ENCODE measurements around the gene NCAPD2. TPM values are rescaled to one million over a fixed set of nuclear protein-coding genes. Genes with fewer than 3 reads are reported as not detected.

The NCAPD2 gene
- 100 to 1,000 TPM; 167 to 171 TPM for total RNA-seq

- Mint-ChIP-seq H3K27ac (peak within 1 kb of the TSS; percentile 98), H3K4me1 (peaks cover 32% of the 10 kb centered on the region), H3K36me3 (peaks cover 33% of the 10 kb centered on the region), H3K4me3 (peak within 1 kb of the TSS; percentile 89), H3K27me3 (no peaks in the 10 kb centered on the region), H3K9me3 (no peaks in the 10 kb centered on the region)
- DNase-seq = peak; percentile 96
Observed at GRCh38 chr12:6493497-6494257, at the start of gene NCAPD2. Gene NCAPD2 (plus strand): TSS chr12:6494102. CDS start chr12:6495099, 997 bp downstream.

- no peaks in the 10 kb centered on the region for H3K27me3 Mint-ChIP-seq
- peak within 1 kb of the TSS; percentile 99 for H3K27ac Mint-ChIP-seq
- DNase-seq = no peak
- H3K9me3 Mint-ChIP-seq = peaks cover 2% of the 10 kb centered on the region
- H3K4me3 Mint-ChIP-seq = peak within 1 kb of the TSS; percentile 94
- peaks cover 57% of the 10 kb centered on the region for H3K4me1 Mint-ChIP-seq
- peaks cover 75% of the 10 kb centered on the region for H3K36me3 Mint-ChIP-seq
Observed at GRCh38 chr12:6444704-6445688, 48.9 kb upstream of the NCAPD2 start, which contains the start of gene CD27. Gene CD27 (plus strand): TSS chr12:6444955. CDS start chr12:6445096, 141 bp downstream.

GRCh38 chr12:6450091-6450868, 43.6 kb upstream of the NCAPD2 start:
- peaks cover 2% of the 10 kb centered on the region for H3K9me3 Mint-ChIP-seq
- peaks cover 93% of the 10 kb centered on the region for H3K36me3 Mint-ChIP-seq
- peak overlapping the region; percentile 99 for H3K27ac Mint-ChIP-seq
- H3K4me3 Mint-ChIP-seq = peak overlapping the region; percentile 96
- H3K4me1 Mint-ChIP-seq = peaks cover 61% of the 10 kb centered on the region
- DNase-seq = no peak
- no peaks in the 10 kb centered on the region for H3K27me3 Mint-ChIP-seq

GRCh38 chr12:6450869-6451347, 43.0 kb upstream of the NCAPD2 start:
- no peak for DNase-seq
- peak overlapping the region; percentile 96 for H3K4me3 Mint-ChIP-seq
- peaks cover 2% of the 10 kb centered on the region for H3K9me3 Mint-ChIP-seq
- no peaks in the 10 kb centered on the region for H3K27me3 Mint-ChIP-seq
- H3K27ac Mint-ChIP-seq = peak overlapping the region; percentile 99
- H3K4me1 Mint-ChIP-seq = peaks cover 64% of the 10 kb centered on the region
- H3K36me3 Mint-ChIP-seq = peaks cover 89% of the 10 kb centered on the region

DNA sequence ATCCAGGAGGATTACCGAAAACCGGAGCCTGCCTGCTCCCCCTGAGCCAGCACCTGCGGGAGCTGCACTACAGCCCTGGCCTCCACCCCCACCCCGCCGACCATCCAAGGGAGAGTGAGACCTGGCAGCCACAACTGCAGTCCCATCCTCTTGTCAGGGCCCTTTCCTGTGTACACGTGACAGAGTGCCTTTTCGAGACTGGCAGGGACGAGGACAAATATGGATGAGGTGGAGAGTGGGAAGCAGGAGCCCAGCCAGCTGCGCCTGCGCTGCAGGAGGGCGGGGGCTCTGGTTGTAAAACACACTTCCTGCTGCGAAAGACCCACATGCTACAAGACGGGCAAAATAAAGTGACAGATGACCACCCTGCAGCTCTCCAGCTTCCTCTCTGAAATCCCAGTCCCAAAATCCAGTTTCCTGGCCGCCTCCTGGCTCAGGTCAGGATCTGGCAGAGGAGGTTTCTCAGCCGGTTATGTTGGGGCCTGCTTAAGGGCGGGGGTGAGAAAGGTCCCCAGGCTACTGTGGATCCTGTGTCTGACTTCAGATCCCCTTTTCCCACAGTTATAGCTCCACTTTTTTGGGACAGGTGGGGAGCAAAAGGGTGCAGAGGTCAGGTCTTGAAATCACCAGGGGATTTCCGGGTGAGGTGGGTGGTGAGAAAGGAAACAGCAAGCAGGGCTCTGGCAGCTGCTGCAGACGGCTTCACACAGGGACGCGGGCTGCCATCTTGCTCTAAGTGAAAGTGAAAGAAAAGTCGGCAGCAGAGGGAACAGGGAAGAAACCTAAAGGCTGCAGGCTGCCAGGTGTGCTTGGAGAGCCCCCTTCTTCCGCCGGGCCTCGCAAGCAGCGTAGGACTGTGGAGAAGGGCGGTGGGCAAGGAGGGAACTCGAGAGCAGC, 42.3 kb upstream of the NCAPD2 start, which contains the start of gene TAPBPL:
Gene TAPBPL (plus strand): TSS at position 695 of the 897 bp plus-strand sequence. CDS start 207 bp downstream, outside the sequence.
- H3K27ac Mint-ChIP-seq = peak within 1 kb of the TSS; percentile 99
- peaks cover 89% of the 10 kb centered on the region for H3K36me3 Mint-ChIP-seq
- H3K4me3 Mint-ChIP-seq = peak within 1 kb of the TSS; percentile 96
- H3K4me1 Mint-ChIP-seq = peaks cover 70% of the 10 kb centered on the region
- no peaks in the 10 kb centered on the region for H3K27me3 Mint-ChIP-seq
- peaks cover 2% of the 10 kb centered on the region for H3K9me3 Mint-ChIP-seq
- peak; percentile 85 for DNase-seq

DNA sequence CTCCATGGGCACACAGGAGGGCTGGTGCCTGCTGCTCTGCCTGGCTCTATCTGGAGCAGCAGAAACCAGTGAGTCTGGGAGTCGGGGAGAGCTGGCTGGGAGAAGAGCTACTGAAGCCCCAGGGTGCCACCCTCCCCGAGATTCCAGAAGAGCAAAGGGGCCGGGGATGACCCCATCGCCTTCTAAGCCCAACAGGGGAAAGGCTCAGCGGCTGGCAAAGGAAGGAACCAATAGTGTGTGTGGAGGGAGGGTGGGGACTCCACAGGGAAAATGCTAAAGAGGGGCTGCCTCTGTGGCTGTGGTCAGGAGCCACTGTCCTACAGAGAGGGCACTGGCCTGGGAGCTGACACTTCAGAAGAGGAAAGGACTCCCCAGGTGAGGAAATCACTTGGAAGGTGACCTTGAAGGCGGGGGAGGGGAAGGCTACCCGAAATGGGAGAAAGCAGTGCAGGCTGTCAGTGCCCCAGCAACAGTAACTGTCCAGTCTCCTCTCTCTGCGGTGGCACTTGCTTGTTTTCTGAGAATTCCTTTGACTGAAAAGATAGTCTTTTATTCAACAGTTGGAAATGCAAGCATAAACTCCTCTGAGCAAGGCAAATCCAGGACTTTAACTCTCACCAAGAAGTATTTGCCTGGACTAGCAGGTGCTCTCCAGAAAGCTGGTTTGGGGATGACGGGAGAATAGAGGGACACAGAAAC, 41.5 kb upstream of the NCAPD2 start:
- peak overlapping the region; percentile 99 for H3K27ac Mint-ChIP-seq
- H3K4me3 Mint-ChIP-seq = peak overlapping the region; percentile 96
- H3K27me3 Mint-ChIP-seq = no peaks in the 10 kb centered on the region
- H3K9me3 Mint-ChIP-seq = peaks cover 2% of the 10 kb centered on the region
- no peak for DNase-seq
- H3K4me1 Mint-ChIP-seq = peaks cover 72% of the 10 kb centered on the region
- H3K36me3 Mint-ChIP-seq = peaks cover 89% of the 10 kb centered on the region

- H3K9me3 Mint-ChIP-seq = peaks cover 2% of the 10 kb centered on the region
- H3K36me3 Mint-ChIP-seq = peaks cover 89% of the 10 kb centered on the region
- no peak for DNase-seq
- peak overlapping the region; percentile 96 for H3K4me3 Mint-ChIP-seq
- H3K27me3 Mint-ChIP-seq = no peaks in the 10 kb centered on the region
- peak overlapping the region; percentile 99 for H3K27ac Mint-ChIP-seq
- H3K4me1 Mint-ChIP-seq = peaks cover 67% of the 10 kb centered on the region
Observed at GRCh38 chr12:6452944-6453630, 40.8 kb upstream of the NCAPD2 start.

GRCh38 chr12:6457220-6457945, 36.5 kb upstream of the NCAPD2 start:
- peaks cover 75% of the 10 kb centered on the region for H3K4me1 Mint-ChIP-seq
- peak overlapping the region; percentile 99 for H3K27ac Mint-ChIP-seq
- DNase-seq = no peak
- H3K9me3 Mint-ChIP-seq = no peaks in the 10 kb centered on the region
- no peaks in the 10 kb centered on the region for H3K27me3 Mint-ChIP-seq
- H3K36me3 Mint-ChIP-seq = peaks cover 95% of the 10 kb centered on the region
- H3K4me3 Mint-ChIP-seq = peak overlapping the region; percentile 11

GRCh38 chr12:6458281-6459003, 35.5 kb upstream of the NCAPD2 start:
- H3K27me3 Mint-ChIP-seq = no peaks in the 10 kb centered on the region
- peaks cover 95% of the 10 kb centered on the region for H3K36me3 Mint-ChIP-seq
- no peak for DNase-seq
- no peaks in the 10 kb centered on the region for H3K9me3 Mint-ChIP-seq
- H3K27ac Mint-ChIP-seq = peak overlapping the region; percentile 85
- H3K4me3 Mint-ChIP-seq = peak overlapping the region; percentile 53
- peaks cover 82% of the 10 kb centered on the region for H3K4me1 Mint-ChIP-seq

DNA sequence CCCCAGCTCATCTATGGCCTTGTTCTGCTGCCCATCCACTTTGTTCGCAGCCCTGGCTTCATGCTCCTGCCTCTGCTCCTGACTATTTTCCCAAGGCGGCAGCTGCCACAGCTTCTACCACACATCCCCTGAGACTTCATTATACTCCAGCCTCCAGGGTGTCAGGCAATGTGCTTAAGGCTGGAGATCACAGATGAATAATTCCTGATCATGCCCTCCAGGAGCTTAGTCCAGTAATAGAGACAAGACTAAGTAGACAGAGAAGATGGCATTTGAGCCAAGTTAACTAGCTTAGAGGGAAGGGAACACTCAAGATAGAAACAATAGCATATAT, 34.9 kb upstream of the NCAPD2 start:
- peak overlapping the region; percentile 53 for H3K4me3 Mint-ChIP-seq
- DNase-seq = no peak
- peaks cover 93% of the 10 kb centered on the region for H3K36me3 Mint-ChIP-seq
- H3K27me3 Mint-ChIP-seq = no peaks in the 10 kb centered on the region
- H3K9me3 Mint-ChIP-seq = no peaks in the 10 kb centered on the region
- H3K4me1 Mint-ChIP-seq = peaks cover 83% of the 10 kb centered on the region
- peak overlapping the region; percentile 85 for H3K27ac Mint-ChIP-seq

DNA sequence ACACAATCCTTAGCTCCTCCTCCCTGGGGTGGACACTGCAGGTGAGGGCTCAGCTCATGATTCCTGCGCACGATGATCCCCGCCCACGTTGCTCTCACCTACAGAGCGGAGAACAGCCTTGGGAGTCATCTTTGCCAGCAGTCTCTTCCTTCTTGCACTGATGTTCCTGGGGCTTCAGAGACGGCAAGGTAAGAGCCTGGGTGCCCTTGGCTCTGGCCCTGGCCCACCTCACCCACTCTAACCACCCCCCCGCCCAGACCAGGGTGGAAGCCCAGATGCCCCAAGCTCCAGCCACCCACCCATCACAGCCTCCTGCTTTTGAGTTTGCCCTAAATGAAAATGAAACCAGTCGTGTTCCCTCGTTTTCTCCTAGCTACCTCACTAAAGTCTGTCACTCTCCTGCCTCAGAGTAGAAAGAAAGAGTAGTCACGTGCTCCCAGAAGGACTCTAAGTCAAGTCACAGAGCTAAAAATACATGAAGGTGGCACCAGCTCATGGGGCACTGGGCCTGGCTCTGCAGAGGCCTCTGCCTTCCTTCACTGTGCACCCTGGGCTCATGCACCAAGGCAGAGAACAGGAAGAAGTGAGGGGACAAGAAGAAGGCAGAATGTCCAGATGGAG, 33.0 kb upstream of the NCAPD2 start:
- peak; percentile 52 for DNase-seq
- no peaks in the 10 kb centered on the region for H3K27me3 Mint-ChIP-seq
- peaks cover 83% of the 10 kb centered on the region for H3K4me1 Mint-ChIP-seq
- H3K27ac Mint-ChIP-seq = peak overlapping the region; percentile 93
- H3K4me3 Mint-ChIP-seq = peak overlapping the region; percentile 84
- H3K9me3 Mint-ChIP-seq = no peaks in the 10 kb centered on the region
- H3K36me3 Mint-ChIP-seq = peaks cover 95% of the 10 kb centered on the region
